A673 (cell line): ENCODE measurements around the gene LPIN2. TPM values are rescaled to one million over a fixed set of nuclear protein-coding genes. Genes with fewer than 3 reads are reported as not detected.

Source experiments
- BruUV-seq: library from RNA; stranded (reverse); fragments of 400-500 nt; replicated peaks from 2 replicates; lab custom pipeline; 2021; lab: Mats Ljungman, UMichigan
- CTCF ChIA-PET: fragments of 300-600 bp; sonication (Branson Sonifier 250); formaldehyde crosslinking; loops from one replicate; lab custom pipeline; 2022; ENCODE audit warnings: antibody characterized with exemption; lab: Charles Lee
- POLR2A ChIA-PET: fragments of 300-600 bp; sonication (Branson Sonifier 250); formaldehyde crosslinking; loops from one replicate; lab custom pipeline; 2022; ENCODE audit warnings: antibody characterized with exemption; ENCODE audit not compliant: low non-redundant PET; lab: Charles Lee
- DNase-seq: peaks from one replicate; pipeline ENCODE4 v3.0.0-alpha.2; 2015; ENCODE audit warnings: low spot score
- H3K27ac ChIP-seq: fragments of 200-600 bp; sonication (generic); 2 replicates; pipeline ENCODE4 v1.5.1; 2016; ENCODE audit warnings: mixed run types, low read depth, mild to moderate bottlenecking, mixed read lengths, antibody characterized with exemption, low read length; ENCODE audit not compliant: poor library complexity, severe bottlenecking
- H3K27me3 ChIP-seq: fragments of 200-600 bp; sonication (generic); replicated peaks from 2 replicates; pipeline ENCODE4 v1.6.1; 2017; ENCODE audit warnings: mixed run types, low read depth, mild to moderate bottlenecking, mixed read lengths, antibody characterized with exemption, low read length; ENCODE audit not compliant: insufficient read depth, poor library complexity
- H3K36me3 ChIP-seq: fragments of 200-600 bp; sonication (generic); 2 replicates; pipeline ENCODE4 v1.6.1; 2016; ENCODE audit warnings: mixed run types, mild to moderate bottlenecking, mixed read lengths, antibody characterized with exemption, low read length; ENCODE audit not compliant: insufficient read depth, poor library complexity, severe bottlenecking
- H3K4me1 ChIP-seq: fragments of 200-600 bp; sonication (generic); 2 replicates; pipeline ENCODE4 v1.6.1; 2017; ENCODE audit warnings: mixed run types, mild to moderate bottlenecking, mixed read lengths, antibody characterized with exemption, low read length; ENCODE audit not compliant: insufficient read depth, poor library complexity, severe bottlenecking
- H3K4me3 ChIP-seq: fragments of 200-600 bp; sonication (generic); 2 replicates; pipeline ENCODE4 v1.5.1; 2016; ENCODE audit warnings: low read depth, mixed run types, mild to moderate bottlenecking, mixed read lengths, low read length; ENCODE audit not compliant: poor library complexity, severe bottlenecking
- H3K9me3 ChIP-seq: fragments of 200-600 bp; sonication (generic); 2 replicates; pipeline ENCODE4 v1.6.1; 2016; ENCODE audit warnings: mixed run types, low read depth, mild to moderate bottlenecking, mixed read lengths, antibody characterized with exemption, low read length; ENCODE audit not compliant: poor library complexity, severe bottlenecking
- EZH2 ChIP-seq: fragments of 200-600 bp; sonication (generic); IDR thresholded peaks from 2 replicates; pipeline ENCODE4 v1.6.1; 2017; ENCODE audit warnings: borderline replicate concordance, low read depth, mild to moderate bottlenecking, mixed read lengths, antibody characterized with exemption, low read length; ENCODE audit not compliant: poor library complexity, severe bottlenecking
- intact Hi-C: fragments of 100-400 bp; cut with micrococcal nuclease; formaldehyde crosslinking; loops from one replicate; pipeline ENCODE4 v1.10.0; 2022; ENCODE audit not compliant: unreplicated experiment
- total RNA-seq: library from RNA; stranded (reverse); gene quantifications from 2 replicates; pipeline ENCODE4 v1.2.3, GENCODE V29; 2021
- TF ChIP-seq, protein P1 (sequence below): fragments of 300-800, 200-600 bp; sonication (generic); conservative IDR thresholded peaks from 2 replicates; pipeline ENCODE4 v1.5.1; 2017; ENCODE audit warnings: low read depth, mild to moderate bottlenecking, antibody characterized with exemption, low read length, moderate library complexity, mixed read lengths

LPIN2 gene
- total RNA-seq, 1 experiment from 2014 or later, result 22.5 TPM

- Histone ChIP-seq H3K36me3 (peaks cover 7% of the 10 kb centered on the region), H3K4me1 (peaks cover 57% of the 10 kb centered on the region), H3K4me3 (no peak overlapping the region), H3K27ac (peak overlapping the region; percentile 66), H3K9me3 (no peaks in the 10 kb centered on the region), H3K27me3 (no peaks in the 10 kb centered on the region)
- ChIA-PET POLR2A (no interaction called here), CTCF (no interaction called here)
- BruUV-seq, result no TSS peak
- TF ChIP-seq, protein P1, sequence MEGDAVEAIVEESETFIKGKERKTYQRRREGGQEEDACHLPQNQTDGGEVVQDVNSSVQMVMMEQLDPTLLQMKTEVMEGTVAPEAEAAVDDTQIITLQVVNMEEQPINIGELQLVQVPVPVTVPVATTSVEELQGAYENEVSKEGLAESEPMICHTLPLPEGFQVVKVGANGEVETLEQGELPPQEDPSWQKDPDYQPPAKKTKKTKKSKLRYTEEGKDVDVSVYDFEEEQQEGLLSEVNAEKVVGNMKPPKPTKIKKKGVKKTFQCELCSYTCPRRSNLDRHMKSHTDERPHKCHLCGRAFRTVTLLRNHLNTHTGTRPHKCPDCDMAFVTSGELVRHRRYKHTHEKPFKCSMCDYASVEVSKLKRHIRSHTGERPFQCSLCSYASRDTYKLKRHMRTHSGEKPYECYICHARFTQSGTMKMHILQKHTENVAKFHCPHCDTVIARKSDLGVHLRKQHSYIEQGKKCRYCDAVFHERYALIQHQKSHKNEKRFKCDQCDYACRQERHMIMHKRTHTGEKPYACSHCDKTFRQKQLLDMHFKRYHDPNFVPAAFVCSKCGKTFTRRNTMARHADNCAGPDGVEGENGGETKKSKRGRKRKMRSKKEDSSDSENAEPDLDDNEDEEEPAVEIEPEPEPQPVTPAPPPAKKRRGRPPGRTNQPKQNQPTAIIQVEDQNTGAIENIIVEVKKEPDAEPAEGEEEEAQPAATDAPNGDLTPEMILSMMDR, result no peak
- TF ChIP-seq EZH2, result no peak
- intact Hi-C loops, result no loop called here
- no peak for DNase-seq
These were observed 30.9 kb downstream of the LPIN2 start for GRCh38 chr18:2982022-2982421.

- Histone ChIP-seq H3K27me3 (no peaks in the 10 kb centered on the region), H3K9me3 (no peaks in the 10 kb centered on the region), H3K36me3 (peaks cover 7% of the 10 kb centered on the region), H3K27ac (peak overlapping the region; percentile 49), H3K4me3 (no peak overlapping the region), H3K4me1 (peaks cover 57% of the 10 kb centered on the region)
- POLR2A ChIA-PET, result no interaction called here
- intact Hi-C loops, result no loop called here
- TF ChIP-seq, protein P1, result no peak
- TF ChIP-seq EZH2, result no peak
- BruUV-seq, result no TSS peak
- CTCF ChIA-PET, result no interaction called here
- DNase-seq, result peak; percentile 52
These were observed 31.7 kb downstream of the LPIN2 start for GRCh38 chr18:2981212-2981728.

- Histone ChIP-seq H3K4me1 (peaks cover 57% of the 10 kb centered on the region), H3K27me3 (no peaks in the 10 kb centered on the region), H3K9me3 (no peaks in the 10 kb centered on the region), H3K27ac (peak overlapping the region; percentile 53), H3K4me3 (no peak overlapping the region), H3K36me3 (peaks cover 2% of the 10 kb centered on the region)
- BruUV-seq, result no TSS peak
- ChIA-PET POLR2A (interaction anchor here (0.7 kb wide), 1 partner anchor 378 kb away, joined by 3 read pairs; no protein-coding TSS in a partner anchor), CTCF (no interaction called here)
- intact Hi-C loops, result no loop called here
- DNase-seq, result no peak
- TF ChIP-seq, protein P1, result no peak
- no peak for TF ChIP-seq EZH2
These were observed 32.8 kb downstream of the LPIN2 start for GRCh38 chr18:2979871-2980790.
